ENCODE results near the gene RTL1.

RTL1 gene

GRCh38 chr14:100864960-100865681 lies 38.4 kb downstream of the RTL1 start:
- no peak for DNase-seq

GRCh38 chr14:100864206-100864605 lies 39.3 kb downstream of the RTL1 start:
- no peak for DNase-seq

- no peak for DNase-seq
Measured at GRCh38 chr14:100862793-100863192, 40.7 kb downstream of the RTL1 start.

GRCh38 chr14:100862277-100862676 lies 41.2 kb downstream of the RTL1 start:
- DNase-seq, result no peak

GRCh38 chr14:100861937-100862247 lies 41.6 kb downstream of the RTL1 start:
- DNase-seq, result no peak

- DNase-seq, result no peak
Measured at GRCh38 chr14:100861188-100861936, 42.2 kb downstream of the RTL1 start.

- no peak for DNase-seq
Measured at GRCh38 chr14:100860556-100861187, 42.9 kb downstream of the RTL1 start.

GRCh38 chr14:100859781-100860180 lies 43.7 kb downstream of the RTL1 start:
- no peak for DNase-seq

GRCh38 chr14:100858838-100859220 lies 44.7 kb downstream of the RTL1 start:
- no peak for DNase-seq

GRCh38 chr14:100857923-100858837 lies 45.3 kb downstream of the RTL1 start:
- no peak for DNase-seq

- DNase-seq, result no peak
Measured at GRCh38 chr14:100857233-100857922, 46.1 kb downstream of the RTL1 start.

- DNase-seq, result no peak
Measured at GRCh38 chr14:100856056-100856950, 47.2 kb downstream of the RTL1 start.

- DNase-seq, result no peak
Measured at GRCh38 chr14:100855256-100855930, 48.1 kb downstream of the RTL1 start.

- DNase-seq, result no peak
Measured at GRCh38 chr14:100854435-100854834, 49.1 kb downstream of the RTL1 start.

GRCh38 chr14:100851946-100852620 lies 51.4 kb downstream of the RTL1 start:
- DNase-seq, result no peak

GRCh38 chr14:100851586-100851916 lies 52.0 kb downstream of the RTL1 start:
- no peak for DNase-seq

GRCh38 chr14:100850841-100851585 lies 52.5 kb downstream of the RTL1 start:
- peak; percentile 17 for DNase-seq

- no peak for DNase-seq
Measured at GRCh38 chr14:100849115-100849781, 54.3 kb downstream of the RTL1 start.

GRCh38 chr14:100846309-100846859 lies 57.1 kb downstream of the RTL1 start:
- no peak for DNase-seq

Data from NCI-H774 (cell line).